HG03060 (cell line): ENCODE measurements around the gene IDH2.
"Not testable (repeated sequence)": the region's sequence is repeated elsewhere in the genome, so short reads cannot be mapped to it uniquely, and the experiment has no call there.

Experiments used
- ATAC-seq: cut with Tn5 transposase; IDR thresholded peaks from one replicate; pipeline ENCODE4 v1.9.1; 2021; ENCODE audit warnings: low read depth, moderate number of reproducible peaks; ENCODE audit not compliant: unreplicated experiment

The IDH2 gene

GRCh38 chr15:90101969-90102890 is at the start of gene IDH2:
Gene IDH2 (minus strand): TSS chr15:90102468. CDS start chr15:90102390, 78 bp downstream.
- ATAC-seq: no peak

- ATAC-seq: not testable (repeated sequence)
These were observed 48.3 kb upstream of the IDH2 start for GRCh38 chr15:90150551-90150950.

GRCh38 chr15:90149609-90150340 is 47.5 kb upstream of the IDH2 start:
- ATAC-seq: no peak

GRCh38 chr15:90146198-90146761 is 44.0 kb upstream of the IDH2 start:
- ATAC-seq: not testable (repeated sequence)

- ATAC-seq: no peak
These were observed 43.5 kb upstream of the IDH2 start for GRCh38 chr15:90145761-90146160.

DNA sequence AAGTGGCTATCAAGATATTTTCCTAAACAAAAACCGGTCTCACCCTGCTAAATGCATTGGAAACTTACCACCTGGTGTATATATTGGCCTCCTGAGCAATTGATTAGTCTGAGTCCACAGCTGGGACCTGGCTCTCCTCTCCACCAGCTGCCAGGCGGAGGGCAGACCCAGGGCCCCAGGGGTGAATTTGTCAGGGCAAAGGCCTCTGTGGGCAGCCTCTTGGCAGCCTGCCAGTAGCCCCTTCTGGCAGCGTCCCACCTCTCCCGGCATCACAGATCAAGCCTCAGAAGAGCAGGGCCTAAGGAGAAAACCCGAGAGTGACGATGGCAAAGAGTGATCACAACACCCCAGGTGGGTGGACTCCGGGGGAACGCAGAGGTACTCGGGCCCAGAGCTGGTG is 43.0 kb upstream of the IDH2 start:
- ATAC-seq: no peak

DNA sequence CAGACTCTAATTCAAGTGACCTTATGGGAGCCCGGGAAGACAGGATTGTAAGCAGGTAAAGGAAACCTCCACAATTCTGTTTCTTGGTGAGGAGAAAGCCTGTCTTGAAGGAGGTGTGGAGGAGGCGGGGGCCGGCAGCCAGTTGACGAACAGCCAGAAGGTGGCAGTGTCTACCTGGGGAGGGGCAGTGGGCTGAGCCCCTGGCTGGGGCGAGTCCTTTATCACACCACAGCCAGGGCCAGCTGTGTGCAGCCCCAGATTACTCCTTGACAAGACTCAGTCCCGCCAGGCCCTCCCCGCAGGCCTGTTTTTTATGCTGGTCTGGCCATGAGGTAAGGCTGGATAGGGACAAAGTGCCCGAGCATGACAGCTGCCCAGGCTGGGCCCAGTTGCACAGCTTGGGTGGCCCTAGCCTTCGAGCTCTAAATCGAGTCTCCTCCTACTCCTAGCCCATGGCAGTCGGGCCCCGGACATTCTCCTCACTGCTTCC is 40.9 kb upstream of the IDH2 start:
- ATAC-seq: no peak

DNA sequence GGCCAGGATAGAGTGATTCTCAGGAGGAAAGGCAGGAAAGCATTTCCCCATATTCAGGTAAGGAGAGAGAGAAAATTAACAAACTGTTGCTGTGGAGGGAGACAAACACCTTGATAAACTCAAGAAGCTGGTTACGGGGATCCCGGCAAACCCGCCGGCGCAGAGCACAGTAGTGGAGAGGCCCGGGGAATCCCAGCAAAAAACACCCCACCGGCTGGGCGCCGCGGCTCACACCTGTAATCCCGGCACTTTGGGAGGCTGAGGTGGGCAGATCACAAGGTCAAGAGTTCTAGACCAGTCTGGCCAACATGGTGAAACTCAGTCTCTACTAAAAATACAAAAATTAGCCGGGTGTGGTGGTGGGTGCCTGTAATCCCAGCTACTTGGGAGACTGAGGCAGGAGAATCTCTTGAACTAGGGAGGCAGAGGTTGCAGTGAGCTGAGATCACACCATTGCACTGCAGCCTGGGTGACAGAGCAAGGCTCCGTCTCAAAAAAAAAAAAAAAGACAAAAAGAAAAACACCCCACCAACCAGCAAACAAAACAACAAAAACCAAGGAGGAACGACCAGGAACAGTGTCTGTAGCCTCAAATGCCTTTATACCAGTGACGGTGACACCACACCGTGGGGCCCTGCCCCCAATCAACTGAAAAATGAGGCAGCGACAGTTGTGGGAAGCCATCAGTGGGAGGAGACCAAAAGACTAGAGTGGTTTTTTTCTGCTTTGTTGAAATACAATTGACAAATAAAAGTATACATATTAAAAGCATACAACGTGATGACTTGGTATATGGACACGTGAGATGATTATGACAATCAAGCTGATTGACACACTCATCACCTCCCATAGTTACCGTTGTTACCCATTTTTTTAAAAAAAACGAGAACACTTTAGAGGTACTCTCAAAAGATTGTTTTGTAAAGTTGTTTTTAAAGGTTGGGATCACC is 40.2 kb upstream of the IDH2 start:
- no peak for ATAC-seq

DNA sequence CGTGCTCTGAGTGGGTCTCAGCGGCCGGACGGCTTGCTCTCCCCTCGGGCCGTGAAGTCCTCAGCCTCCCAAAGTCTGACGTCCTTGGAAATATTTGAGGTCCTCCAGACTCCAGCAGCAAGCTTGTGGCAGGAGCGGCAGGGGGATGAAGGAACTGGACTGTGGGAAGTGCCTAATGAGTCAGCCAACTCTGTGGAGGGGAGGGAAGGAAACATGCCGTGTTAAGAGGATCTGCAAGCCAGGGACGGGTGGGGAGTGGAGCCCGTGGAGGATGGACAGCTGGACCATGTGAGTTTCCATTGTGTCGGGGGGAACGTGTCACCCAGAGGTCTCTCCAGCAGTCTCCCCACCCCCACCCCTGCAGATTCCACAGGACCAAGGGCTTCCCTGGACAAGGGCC is 39.4 kb upstream of the IDH2 start:
- ATAC-seq: no peak

DNA sequence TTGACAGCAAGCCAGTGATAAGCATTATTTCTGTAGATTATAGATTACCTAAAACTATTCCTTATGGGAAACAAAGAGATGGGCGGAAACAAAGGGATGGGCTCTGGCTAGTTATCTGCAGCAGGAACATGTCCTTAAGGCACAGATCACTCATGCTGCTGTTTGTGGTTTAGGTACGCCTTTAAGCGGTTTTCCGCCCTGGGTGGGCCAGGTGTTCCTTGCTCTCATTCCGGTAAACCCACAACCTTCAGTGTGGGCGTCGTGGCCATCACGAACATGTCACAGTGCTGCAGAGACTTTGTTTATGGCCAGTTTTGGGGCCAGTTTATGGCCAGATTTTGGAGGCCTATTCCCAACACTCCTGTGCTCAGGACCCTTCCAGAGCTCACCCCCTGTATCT is 37.3 kb upstream of the IDH2 start:
- not testable (repeated sequence) for ATAC-seq

GRCh38 chr15:90138071-90138833 is 36.0 kb upstream of the IDH2 start:
- ATAC-seq: no peak

GRCh38 chr15:90132437-90132836 is 30.2 kb upstream of the IDH2 start:
- ATAC-seq: no peak

DNA sequence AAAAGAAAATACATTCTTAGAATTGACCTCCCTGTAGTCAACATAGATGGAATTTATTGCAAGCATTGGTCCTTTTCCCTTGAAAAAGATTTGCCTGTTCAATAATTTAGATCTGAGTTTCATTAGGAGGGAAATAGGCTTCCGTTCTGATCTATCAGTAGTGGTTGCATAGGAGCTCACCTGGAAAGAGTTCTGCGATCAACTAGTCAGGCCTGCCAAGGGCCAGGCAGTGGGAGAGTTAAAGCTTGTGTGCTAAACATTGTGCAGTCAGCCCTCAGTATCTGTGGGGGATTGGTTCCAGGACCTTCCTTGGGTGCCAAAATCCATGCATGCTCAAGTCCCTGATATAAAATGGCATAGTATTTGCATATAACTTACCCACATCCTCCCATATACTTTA is 29.6 kb upstream of the IDH2 start:
- ATAC-seq: no peak

DNA sequence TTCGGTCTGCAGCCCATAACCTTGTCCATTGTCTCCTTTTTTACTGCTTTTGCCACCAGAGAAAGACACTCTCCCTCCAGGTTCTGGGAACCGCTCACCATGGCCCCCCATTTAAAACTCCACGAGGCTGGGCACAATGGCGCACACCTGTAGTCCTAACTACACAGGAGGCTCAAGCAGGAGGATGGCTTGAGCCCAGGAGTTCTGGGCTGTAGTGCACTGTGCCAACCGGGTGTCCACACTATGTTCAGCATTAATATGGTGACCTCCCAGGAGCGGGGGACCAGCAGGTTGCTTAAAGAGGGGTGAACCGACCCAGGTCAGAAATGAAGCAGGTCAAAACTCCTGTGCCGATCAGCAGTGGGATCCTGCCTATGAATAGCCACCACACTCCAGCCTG is 28.0 kb upstream of the IDH2 start:
- ATAC-seq: no peak

GRCh38 chr15:90126596-90127435 is 24.5 kb upstream of the IDH2 start:
- ATAC-seq: no peak

DNA sequence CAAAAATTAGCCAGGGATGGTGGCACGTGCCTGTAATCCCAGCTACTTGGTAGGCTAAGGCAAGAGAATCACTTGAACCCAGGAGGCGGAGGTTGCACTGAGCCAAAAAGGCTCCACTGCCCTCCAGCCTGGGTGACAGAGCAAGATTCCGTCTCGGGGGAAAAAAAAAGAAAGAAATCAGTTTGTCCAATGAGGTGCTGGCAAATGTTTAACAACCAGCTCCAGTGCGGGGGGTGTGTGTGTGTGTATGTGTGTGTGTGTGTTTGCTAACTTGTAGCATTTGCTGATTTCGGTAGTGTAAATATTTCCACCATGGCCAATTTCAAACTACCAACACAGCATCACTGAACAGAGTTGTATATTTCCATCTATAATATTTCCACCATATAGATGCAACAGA is 23.8 kb upstream of the IDH2 start:
- no peak for ATAC-seq

- no peak for ATAC-seq
These were observed 22.2 kb upstream of the IDH2 start for GRCh38 chr15:90124507-90124906.

DNA sequence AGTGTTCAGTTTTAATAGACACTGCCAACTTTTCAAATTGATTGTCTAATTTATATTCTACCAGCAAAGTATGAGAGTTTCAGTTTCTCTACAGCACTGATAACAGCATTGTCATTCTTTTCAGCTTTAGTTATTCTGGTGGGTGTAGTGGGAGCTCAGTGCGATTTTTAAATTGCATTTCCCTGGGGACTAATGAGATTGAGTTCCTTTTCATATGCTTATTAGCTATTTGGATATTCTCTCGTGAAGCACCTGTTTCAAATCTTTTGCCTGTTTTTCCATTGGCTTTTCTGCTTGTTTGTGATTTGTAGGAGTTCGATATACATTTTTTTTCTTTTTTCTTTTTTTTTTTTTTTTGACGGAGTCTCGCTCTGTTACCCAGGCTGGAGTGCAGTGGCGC is 18.8 kb upstream of the IDH2 start:
- ATAC-seq: no peak

DNA sequence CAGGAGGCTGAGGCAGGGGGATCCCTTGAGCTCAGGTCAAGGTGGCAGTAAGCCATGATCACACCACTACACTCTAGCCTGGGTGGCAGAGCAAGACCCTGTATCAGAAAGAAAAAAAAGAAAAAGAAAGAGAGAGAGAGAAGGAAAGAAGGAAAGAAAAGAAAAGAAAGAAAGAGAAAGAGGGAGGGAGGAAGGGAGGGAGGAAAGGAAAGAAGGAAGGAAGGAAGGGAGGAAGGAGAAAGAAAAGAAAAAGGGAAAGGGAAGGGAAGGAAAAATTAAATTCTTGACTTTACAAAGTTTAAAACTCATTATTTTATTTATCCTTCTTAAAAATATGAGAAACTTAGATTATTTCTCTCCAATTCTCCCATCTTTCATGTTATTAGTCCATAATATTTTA is 17.1 kb upstream of the IDH2 start:
- ATAC-seq: no peak
